H9 (cell line): ENCODE data around the gene NAA15. TPM values are rescaled to one million over a fixed set of nuclear protein-coding genes. Genes with fewer than 3 reads are reported as not detected.

Experiments used
- DNase-seq: peaks from one replicate; pipeline ENCODE4 v3.0.0-alpha.2; 2017
- H2AFZ ChIP-seq: one replicate; pipeline ENCODE4 v1.6.1; 2013; ENCODE audit warnings: mild to moderate bottlenecking, low read length, control low read depth, moderate library complexity
- H2AK5ac ChIP-seq: 2 replicates; pipeline ENCODE4 v1.6.1; 2013; ENCODE audit warnings: low read length, control low read depth, mixed read lengths; ENCODE audit not compliant: insufficient read length
- H2BK120ac ChIP-seq: one replicate; pipeline ENCODE4 v1.6.1; 2013; ENCODE audit warnings: low read depth, mild to moderate bottlenecking, low read length, control low read depth, inconsistent platforms; ENCODE audit not compliant: poor library complexity, severe bottlenecking
- H2BK12ac ChIP-seq: 2 replicates; pipeline ENCODE4 v1.6.1; 2013; ENCODE audit warnings: low read length, control low read depth, mixed read lengths, low read depth; ENCODE audit not compliant: insufficient read length
- H2BK15ac ChIP-seq: 2 replicates; pipeline ENCODE4 v1.6.1; 2013; ENCODE audit warnings: low read depth, low read length, control low read depth
- H2BK20ac ChIP-seq: one replicate; pipeline ENCODE4 v1.6.1; 2013; ENCODE audit warnings: low read depth, mild to moderate bottlenecking, low read length, control low read depth, inconsistent platforms; ENCODE audit not compliant: poor library complexity, severe bottlenecking
- H2BK5ac ChIP-seq: 2 replicates; pipeline ENCODE4 v1.6.1; 2013; ENCODE audit warnings: low read length, control low read depth, mixed read lengths; ENCODE audit not compliant: insufficient read length
- H3K14ac ChIP-seq: 2 replicates; pipeline ENCODE4 v1.6.1; 2013; ENCODE audit warnings: low read length, control low read depth; ENCODE audit not compliant: insufficient read depth
- H3K18ac ChIP-seq: 2 replicates; pipeline ENCODE4 v1.6.1; 2013; ENCODE audit warnings: low read depth, mild to moderate bottlenecking, mixed read lengths, low read length, control low read depth; ENCODE audit not compliant: insufficient read length
- H3K23ac ChIP-seq: 2 replicates; pipeline ENCODE4 v1.6.1; 2013; ENCODE audit warnings: low read length, control low read depth, mixed read lengths, low read depth; ENCODE audit not compliant: insufficient read length
- H3K23me2 ChIP-seq: 2 replicates; pipeline ENCODE4 v1.6.1; 2013; ENCODE audit warnings: low read depth, mild to moderate bottlenecking, mixed read lengths, low read length, control low read depth; ENCODE audit not compliant: insufficient read length, poor library complexity, severe bottlenecking
- H3K27ac ChIP-seq: 2 replicates; pipeline ENCODE4 v1.5.1; 2013; ENCODE audit warnings: low read length, control low read depth, mixed read lengths, low read depth; ENCODE audit not compliant: insufficient read length
- H3K27me3 ChIP-seq: 2 replicates; pipeline ENCODE4 v1.6.1; 2013; ENCODE audit warnings: low read length, control low read depth, inconsistent platforms; ENCODE audit not compliant: insufficient read depth
- H3K4ac ChIP-seq: 2 replicates; pipeline ENCODE4 v1.6.1; 2013; ENCODE audit warnings: low read depth, mild to moderate bottlenecking, control low read depth, inconsistent platforms, low read length, moderate library complexity
- H3K4me1 ChIP-seq: 2 replicates; pipeline ENCODE4 v1.6.1; 2013; ENCODE audit warnings: low read length, control low read depth, inconsistent platforms; ENCODE audit not compliant: insufficient read depth
- H3K4me2 ChIP-seq: 2 replicates; pipeline ENCODE4 v1.6.1; 2013; ENCODE audit warnings: low read length, control low read depth, mixed read lengths; ENCODE audit not compliant: insufficient read length, insufficient read depth
- H3K56ac ChIP-seq: 2 replicates; pipeline ENCODE4 v1.6.1; 2013; ENCODE audit warnings: low read depth, mild to moderate bottlenecking, mixed read lengths, low read length, control low read depth; ENCODE audit not compliant: insufficient read length
- H3K79me1 ChIP-seq: 2 replicates; pipeline ENCODE4 v1.6.1; 2013; ENCODE audit warnings: low read depth, mild to moderate bottlenecking, moderate library complexity, low read length, control low read depth, inconsistent platforms; ENCODE audit not compliant: insufficient read depth, poor library complexity, severe bottlenecking
- H3K79me2 ChIP-seq: 2 replicates; pipeline ENCODE4 v1.6.1; 2013; ENCODE audit warnings: low read length, control low read depth, inconsistent platforms; ENCODE audit not compliant: insufficient read depth
- H3K9ac ChIP-seq: 2 replicates; pipeline ENCODE4 v1.6.1; 2013; ENCODE audit warnings: low read length, control low read depth, mixed read lengths; ENCODE audit not compliant: insufficient read length; ENCODE audit errors: extremely low read depth
- H3K9me3 ChIP-seq: one replicate; pipeline ENCODE4 v1.6.1; 2013; ENCODE audit warnings: low read depth, low read length, inconsistent platforms; ENCODE audit not compliant: control insufficient read depth
- H3T11ph ChIP-seq: one replicate; pipeline ENCODE4 v1.6.1; 2013; ENCODE audit warnings: mild to moderate bottlenecking, low read length, control low read depth, inconsistent platforms
- H4K20me1 ChIP-seq: one replicate; pipeline ENCODE4 v1.6.1; 2013; ENCODE audit not compliant: control insufficient read depth, insufficient read length, insufficient read depth
- H4K5ac ChIP-seq: 2 replicates; pipeline ENCODE4 v1.6.1; 2013; ENCODE audit warnings: low read depth, mild to moderate bottlenecking, mixed read lengths, low read length, control low read depth; ENCODE audit not compliant: insufficient read length
- H4K8ac ChIP-seq: replicated peaks from 2 replicates; pipeline ENCODE4 v1.6.1; 2013; ENCODE audit warnings: low read length, control low read depth, mixed read lengths, low read depth; ENCODE audit not compliant: insufficient read length
- H4K91ac ChIP-seq: 2 replicates; pipeline ENCODE4 v1.6.1; 2013; ENCODE audit warnings: low read depth, mild to moderate bottlenecking, moderate library complexity, mixed read lengths, low read length, control low read depth; ENCODE audit not compliant: insufficient read length
- H3K27ac Mint-ChIP-seq, 3 experiments: 2 replicates in 2 of 3; 3 replicates in 1 of 3; pipeline ENCODE4 v1.8.0; 2020 to 2021; ENCODE audit warnings: mixed read lengths in 3 of 3, mild to moderate bottlenecking in 1 of 3, moderate library complexity in 1 of 3
- H3K27me3 Mint-ChIP-seq: 2 replicates; pipeline ENCODE4 v1.8.0; 2021; ENCODE audit warnings: low read depth, mild to moderate bottlenecking, moderate library complexity, mixed read lengths
- H3K36me3 Mint-ChIP-seq, 3 experiments: 2 replicates in 2 of 3; 3 replicates in 1 of 3; pipeline ENCODE4 v1.8.0; 2020 to 2021; ENCODE audit warnings: low read depth in 3 of 3, mixed read lengths in 3 of 3; ENCODE audit not compliant: insufficient read depth in 1 of 3
- H3K4me1 Mint-ChIP-seq, 2 experiments: 2 replicates each; pipeline ENCODE4 v1.8.0; 2020; ENCODE audit warnings: mixed read lengths in 2 of 2
- H3K4me3 Mint-ChIP-seq, 2 experiments: 2 replicates in 1 of 2; 3 replicates in 1 of 2; pipeline ENCODE4 v1.8.0; 2020 to 2021; ENCODE audit warnings: mild to moderate bottlenecking in 2 of 2, mixed read lengths in 2 of 2, moderate library complexity in 1 of 2
- H3K9me3 Mint-ChIP-seq, 2 experiments: 2 replicates in 1 of 2; 3 replicates in 1 of 2; pipeline ENCODE4 v1.8.0; 2020; ENCODE audit warnings: mild to moderate bottlenecking in 2 of 2, mixed read lengths in 2 of 2, moderate library complexity in 1 of 2
- total RNA-seq: library from RNA; stranded (reverse); gene quantifications from 2 replicates; pipeline ENCODE4 v1.2.1, GENCODE V29; 2021
- TF ChIP-seq, protein P1 (sequence below): fragments of 200-600 bp; sonication (generic); conservative IDR thresholded peaks from 3 replicates; pipeline ENCODE4 v1.8.0; 2021; ENCODE audit warnings: antibody characterized with exemption, mild to moderate bottlenecking

NAA15 gene
- total RNA-seq, 1 experiment from 2014 or later, result 115 TPM

DNA sequence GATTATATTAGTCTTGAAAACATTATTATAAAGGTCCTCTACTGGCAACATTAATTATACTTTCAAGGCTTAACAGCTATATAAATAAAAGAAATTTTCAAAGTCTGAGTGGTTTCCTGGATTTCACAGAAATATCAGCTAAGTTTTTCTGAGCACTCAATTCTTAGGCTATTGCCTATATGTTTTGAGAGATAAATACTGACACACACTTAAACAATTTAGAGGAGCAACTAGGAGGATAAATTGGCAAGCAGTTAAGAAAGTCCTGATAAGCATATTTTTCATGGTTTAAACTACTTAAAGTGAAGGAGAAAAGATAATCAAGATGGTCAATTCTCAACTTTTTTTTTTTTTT is 18.6 kb upstream of the NAA15 start:
- H2BK15ac ChIP-seq, result no peak overlapping the region
- H3K23me2 ChIP-seq, result peaks cover 4% of the 10 kb centered on the region
- DNase-seq, result no peak
- H4K5ac ChIP-seq, result no peak overlapping the region
- H4K20me1 ChIP-seq, result no peaks in the 10 kb centered on the region
- TF ChIP-seq, protein P1, sequence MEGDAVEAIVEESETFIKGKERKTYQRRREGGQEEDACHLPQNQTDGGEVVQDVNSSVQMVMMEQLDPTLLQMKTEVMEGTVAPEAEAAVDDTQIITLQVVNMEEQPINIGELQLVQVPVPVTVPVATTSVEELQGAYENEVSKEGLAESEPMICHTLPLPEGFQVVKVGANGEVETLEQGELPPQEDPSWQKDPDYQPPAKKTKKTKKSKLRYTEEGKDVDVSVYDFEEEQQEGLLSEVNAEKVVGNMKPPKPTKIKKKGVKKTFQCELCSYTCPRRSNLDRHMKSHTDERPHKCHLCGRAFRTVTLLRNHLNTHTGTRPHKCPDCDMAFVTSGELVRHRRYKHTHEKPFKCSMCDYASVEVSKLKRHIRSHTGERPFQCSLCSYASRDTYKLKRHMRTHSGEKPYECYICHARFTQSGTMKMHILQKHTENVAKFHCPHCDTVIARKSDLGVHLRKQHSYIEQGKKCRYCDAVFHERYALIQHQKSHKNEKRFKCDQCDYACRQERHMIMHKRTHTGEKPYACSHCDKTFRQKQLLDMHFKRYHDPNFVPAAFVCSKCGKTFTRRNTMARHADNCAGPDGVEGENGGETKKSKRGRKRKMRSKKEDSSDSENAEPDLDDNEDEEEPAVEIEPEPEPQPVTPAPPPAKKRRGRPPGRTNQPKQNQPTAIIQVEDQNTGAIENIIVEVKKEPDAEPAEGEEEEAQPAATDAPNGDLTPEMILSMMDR, result no peak
- no peak overlapping the region for H2AK5ac ChIP-seq
- no peak overlapping the region for H3K14ac ChIP-seq
- no peaks in the 10 kb centered on the region for H3K79me2 ChIP-seq
- H3K79me1 ChIP-seq, result no peaks in the 10 kb centered on the region
- H3K4me2 ChIP-seq, result no peak overlapping the region
- no peak overlapping the region for H3K4ac ChIP-seq
- peaks cover 0 to 8% (median 6%) of the 10 kb centered on the region in 3 experiments; a peak in 5 of 7 replicates for H3K36me3 Mint-ChIP-seq
- peaks cover 11 to 14% of the 10 kb centered on the region in 2 experiments for H3K4me1 Mint-ChIP-seq
- H3K9ac ChIP-seq, result no peak overlapping the region
- no peak overlapping the region for H3K56ac ChIP-seq
- H4K8ac ChIP-seq, result no peak overlapping the region
- H3K4me1 ChIP-seq, result no peaks in the 10 kb centered on the region
- no peak overlapping the region for H3K27ac Mint-ChIP-seq
- H2BK120ac ChIP-seq, result no peak overlapping the region
- no peak overlapping the region for H2AFZ ChIP-seq
- H2BK20ac ChIP-seq, result no peak overlapping the region
- no peak overlapping the region for H2BK5ac ChIP-seq
- H3K23ac ChIP-seq, result no peak overlapping the region
- H3K4me3 Mint-ChIP-seq, result no peak overlapping the region
- peaks cover 36% of the 10 kb centered on the region for H3K27me3 Mint-ChIP-seq
- peaks cover 12% of the 10 kb centered on the region; the same call in 1 of the 2 replicates for H3K27me3 ChIP-seq
- H3T11ph ChIP-seq, result no peak overlapping the region
- peaks cover 5 to 6% of the 10 kb centered on the region in 2 experiments; a peak in 3 of 5 replicates for H3K9me3 Mint-ChIP-seq
- no peak overlapping the region for H4K91ac ChIP-seq
- H3K27ac ChIP-seq, result no peak overlapping the region
- H3K18ac ChIP-seq, result no peak overlapping the region
- no peaks in the 10 kb centered on the region for H3K9me3 ChIP-seq
- no peak overlapping the region for H2BK12ac ChIP-seq
